Body of pancreas (tissue), 4 donors: ENCODE data around the gene RUNDC3A. TPM values are rescaled to one million over a fixed set of nuclear protein-coding genes. Genes with fewer than 3 reads are reported as not detected.

Experiments
- ATAC-seq: fragments of 150-250 bp; one replicate; pipeline ENCODE4 v1.9.1; 2016
- DNase-seq, 4 donors: peaks; one replicate each; pipeline ENCODE4 v3.0.0-alpha.2; 2019
- H3K27ac ChIP-seq, 4 donors: fragments of 200-600 bp; sonication (generic); 1 replicate in 3 of 4; 2 replicates in 1 of 4; pipeline versions ENCODE4 v1.5.1 to v1.6.1; 2016 to 2019; ENCODE audit warnings: mild to moderate bottlenecking in 1 of 4, mixed read lengths in 1 of 4, moderate library complexity in 1 of 4
- H3K27me3 ChIP-seq, 2 donors: fragments of 200-600 bp; sonication (generic); one replicate each; pipeline ENCODE4 v1.6.0; 2016; ENCODE audit warnings: mild to moderate bottlenecking in 1 of 2
- H3K36me3 ChIP-seq, 2 donors: fragments of 200-600 bp; sonication (generic); replicated peaks in 1 of 2; 2 replicates each; pipeline ENCODE4 v1.5.1; 2016; ENCODE audit warnings: low read depth in 2 of 2; ENCODE audit not compliant: insufficient read depth in 1 of 2
- H3K4me1 ChIP-seq: fragments of 200-600 bp; sonication (generic); one replicate; pipeline ENCODE4 v1.6.0; 2016
- H3K4me3 ChIP-seq, 2 donors: fragments of 200-600 bp; sonication (generic); 1 replicate in 1 of 2; 2 replicates in 1 of 2; pipeline ENCODE4 v1.5.1; 2016 to 2019
- H3K9me3 ChIP-seq, 3 donors: fragments of 200-600 bp; sonication (generic); 1 replicate in 2 of 3; 2 replicates in 1 of 3; pipeline ENCODE4 v1.5.1; 2016
- POLR2A ChIP-seq, 3 donors: fragments of 450-650 bp; IDR thresholded peaks; one replicate each; pipeline ENCODE4 v1.6.1; 2016; ENCODE audit warnings: antibody characterized with exemption in 3 of 3, mild to moderate bottlenecking in 2 of 3
- WGBS, 2 donors: methylation state at CpG; one replicate each; pipeline ENCODE4 v1.1.5; 2017; 5-methylcytosine and 5-hydroxymethylcytosine counted together
- intact Hi-C: fragments of 100-400 bp; cut with DNase I; formaldehyde crosslinking; loops from one replicate; pipeline ENCODE4 v1.15.1; 2023
- total RNA-seq, 2 donors: library from RNA; depleted of rRNA; stranded (reverse); fragments of >200 nt; gene quantifications; one replicate each; pipeline ENCODE4 v1.1.0, GENCODE V29; 2016
- TF ChIP-seq, protein P1 (sequence below), 7 experiments: fragments of 450-650 bp in 4 of 7; fragments of 200-600 bp in 3 of 7; sonication (generic) in 3 of 7; IDR thresholded peaks; one replicate each; pipeline ENCODE4 v1.5.1; 2016 to 2019; ENCODE audit warnings: antibody characterized with exemption in 7 of 7

RUNDC3A gene
- total RNA-seq, 2 donors from 2014 or later: 2.6 TPM; not detected in 1

DNA sequence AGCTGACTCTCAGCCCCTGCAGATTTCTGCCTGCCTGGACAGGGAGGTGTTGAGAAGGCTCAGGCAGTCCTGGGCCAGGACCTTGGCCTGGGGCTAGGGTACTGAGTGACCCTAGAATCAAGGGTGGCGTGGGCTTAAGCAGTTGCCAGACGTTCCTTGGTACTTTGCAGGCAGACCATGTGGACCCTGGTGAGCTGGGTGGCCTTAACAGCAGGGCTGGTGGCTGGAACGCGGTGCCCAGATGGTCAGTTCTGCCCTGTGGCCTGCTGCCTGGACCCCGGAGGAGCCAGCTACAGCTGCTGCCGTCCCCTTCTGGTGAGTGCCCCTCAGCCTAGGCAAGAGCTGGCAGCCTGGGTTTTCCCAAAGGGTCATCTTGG, 40.6 kb downstream of the RUNDC3A start:
- no peaks in the 10 kb centered on the region for H3K9me3 ChIP-seq
- no peak overlapping the region for H3K27ac ChIP-seq
- TF ChIP-seq POLR2A (IDR thresholded peaks at IDR 0.05): no peak
- TF ChIP-seq, protein P1, sequence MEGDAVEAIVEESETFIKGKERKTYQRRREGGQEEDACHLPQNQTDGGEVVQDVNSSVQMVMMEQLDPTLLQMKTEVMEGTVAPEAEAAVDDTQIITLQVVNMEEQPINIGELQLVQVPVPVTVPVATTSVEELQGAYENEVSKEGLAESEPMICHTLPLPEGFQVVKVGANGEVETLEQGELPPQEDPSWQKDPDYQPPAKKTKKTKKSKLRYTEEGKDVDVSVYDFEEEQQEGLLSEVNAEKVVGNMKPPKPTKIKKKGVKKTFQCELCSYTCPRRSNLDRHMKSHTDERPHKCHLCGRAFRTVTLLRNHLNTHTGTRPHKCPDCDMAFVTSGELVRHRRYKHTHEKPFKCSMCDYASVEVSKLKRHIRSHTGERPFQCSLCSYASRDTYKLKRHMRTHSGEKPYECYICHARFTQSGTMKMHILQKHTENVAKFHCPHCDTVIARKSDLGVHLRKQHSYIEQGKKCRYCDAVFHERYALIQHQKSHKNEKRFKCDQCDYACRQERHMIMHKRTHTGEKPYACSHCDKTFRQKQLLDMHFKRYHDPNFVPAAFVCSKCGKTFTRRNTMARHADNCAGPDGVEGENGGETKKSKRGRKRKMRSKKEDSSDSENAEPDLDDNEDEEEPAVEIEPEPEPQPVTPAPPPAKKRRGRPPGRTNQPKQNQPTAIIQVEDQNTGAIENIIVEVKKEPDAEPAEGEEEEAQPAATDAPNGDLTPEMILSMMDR (IDR thresholded peaks at IDR 0.05): no peak
- 85 to 89% methylated on average over 5 to 6 of the region's 6 CpGs for WGBS, 2 donors
- H3K27me3 ChIP-seq: no peaks in the 10 kb centered on the region
- no peak overlapping the region for H3K4me3 ChIP-seq
- H3K36me3 ChIP-seq: peaks cover 8 to 22% of the 10 kb centered on the region in 2 donors
- H3K4me1 ChIP-seq: peaks cover 23% of the 10 kb centered on the region
- ATAC-seq (no peak), DNase-seq (no peak)
- intact Hi-C loops: no loop called here

DNA sequence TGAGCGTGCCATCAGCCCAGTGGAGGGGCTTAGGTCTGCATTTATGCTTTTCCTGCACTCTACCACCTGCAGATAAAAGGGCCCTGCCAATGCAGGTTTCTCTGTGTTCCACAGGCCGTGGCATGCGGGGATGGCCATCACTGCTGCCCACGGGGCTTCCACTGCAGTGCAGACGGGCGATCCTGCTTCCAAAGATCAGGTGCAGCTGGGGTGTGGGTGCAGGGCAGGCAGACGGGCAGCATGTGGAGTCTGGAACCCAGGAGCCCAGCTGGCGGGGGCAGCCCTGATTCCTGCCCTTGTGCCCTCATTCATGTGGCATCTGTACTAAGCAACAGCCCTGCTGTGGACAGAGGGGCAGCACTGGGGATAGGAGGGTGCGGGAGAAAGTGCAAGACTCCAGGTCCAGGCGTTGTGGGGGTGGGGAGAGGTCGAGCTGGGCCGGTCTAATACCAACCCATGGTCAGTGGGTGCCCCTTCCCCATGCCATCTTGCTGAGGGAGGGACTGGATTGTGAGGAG, 41.2 kb downstream of the RUNDC3A start:
- Histone ChIP-seq H3K4me1 (peaks cover 17% of the 10 kb centered on the region), H3K4me3 (no peak overlapping the region), H3K9me3 (no peaks in the 10 kb centered on the region), H3K36me3 (peaks cover 8 to 22% of the 10 kb centered on the region in 2 donors), H3K27ac (no peak overlapping the region), H3K27me3 (no peaks in the 10 kb centered on the region)
- DNase-seq (no peak), ATAC-seq (no peak)
- intact Hi-C loops: no loop called here
- WGBS, 2 donors: 91 to 92% methylated on average over 9 to 12 of the region's 12 CpGs
- TF ChIP-seq, protein P1 (IDR thresholded peaks at IDR 0.05): no peak
- TF ChIP-seq POLR2A (IDR thresholded peaks at IDR 0.05): no peak

DNA sequence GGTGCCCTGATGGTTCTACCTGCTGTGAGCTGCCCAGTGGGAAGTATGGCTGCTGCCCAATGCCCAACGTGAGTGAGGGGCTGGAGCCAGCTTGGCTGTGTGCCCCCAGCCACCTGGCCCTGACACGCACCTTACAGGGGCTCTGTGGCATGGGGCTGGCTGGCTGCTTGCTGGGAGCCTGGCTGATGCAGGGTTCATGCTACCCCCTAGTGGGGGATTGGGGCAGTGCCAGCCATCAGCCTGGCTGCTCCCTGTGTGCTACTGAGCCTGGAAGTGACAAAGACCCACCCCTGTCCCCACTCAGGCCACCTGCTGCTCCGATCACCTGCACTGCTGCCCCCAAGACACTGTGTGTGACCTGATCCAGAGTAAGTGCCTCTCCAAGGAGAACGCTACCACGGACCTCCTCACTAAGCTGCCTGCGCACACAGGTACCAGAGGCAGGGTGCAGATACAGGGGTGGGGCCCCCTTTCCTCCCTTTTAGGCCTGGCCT, 42.4 kb downstream of the RUNDC3A start:
- DNase-seq: peak; percentile 67 to 81 (median 68)
- intact Hi-C loops: no loop called here
- Histone ChIP-seq H3K4me1 (peaks cover 14% of the 10 kb centered on the region), H3K27me3 (no peaks in the 10 kb centered on the region), H3K36me3 (peaks cover 8 to 22% of the 10 kb centered on the region in 2 donors), H3K4me3 (no peak overlapping the region), H3K9me3 (no peaks in the 10 kb centered on the region), H3K27ac (no peak overlapping the region)
- peak; percentile 41 for ATAC-seq
- TF ChIP-seq POLR2A (IDR thresholded peaks at IDR 0.05): no peak
- TF ChIP-seq, protein P1 (IDR thresholded peaks at IDR 0.05): peak; percentile 54 to 74 (median 65)
- 60% methylated on average over 6 of the region's 6 CpGs; no CpG with 5 or more reads in 1 of the 2 donors for WGBS, 2 donors

DNA sequence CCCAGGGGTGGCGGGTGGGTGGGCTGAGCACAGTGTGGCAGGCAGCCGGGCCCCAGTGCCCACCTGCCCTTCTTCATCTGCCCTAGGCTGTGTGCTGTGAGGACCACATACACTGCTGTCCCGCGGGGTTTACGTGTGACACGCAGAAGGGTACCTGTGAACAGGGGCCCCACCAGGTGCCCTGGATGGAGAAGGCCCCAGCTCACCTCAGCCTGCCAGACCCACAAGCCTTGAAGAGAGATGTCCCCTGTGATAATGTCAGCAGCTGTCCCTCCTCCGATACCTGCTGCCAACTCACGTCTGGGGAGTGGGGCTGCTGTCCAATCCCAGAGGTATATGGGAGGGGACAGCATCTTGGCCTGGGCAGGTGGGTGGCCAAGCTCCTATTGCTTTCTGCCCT, 43.1 kb downstream of the RUNDC3A start:
- H3K27me3 ChIP-seq: no peaks in the 10 kb centered on the region
- no peak overlapping the region for H3K27ac ChIP-seq
- intact Hi-C loops: no loop called here
- H3K36me3 ChIP-seq: peaks cover 8 to 22% of the 10 kb centered on the region in 2 donors
- H3K4me1 ChIP-seq: peaks cover 8% of the 10 kb centered on the region
- no peak for TF ChIP-seq POLR2A (IDR thresholded peaks at IDR 0.05)
- TF ChIP-seq, protein P1 (IDR thresholded peaks at IDR 0.05): no peak
- H3K9me3 ChIP-seq: no peaks in the 10 kb centered on the region
- no peak for ATAC-seq
- no peak for DNase-seq
- H3K4me3 ChIP-seq: no peak overlapping the region
- WGBS, 2 donors: 83% methylated on average over 8 of the region's 8 CpGs; no CpG with 5 or more reads in 1 of the 2 donors
